Measurements from ENCODE around the gene CCDC146. TPM values are rescaled to one million over a fixed set of nuclear protein-coding genes. Genes with fewer than 3 reads are reported as not detected.

CCDC146 gene
- polyA plus RNA-seq, 3 donors, result 0.08 to 7.2 (median 0.40) TPM

DNA sequence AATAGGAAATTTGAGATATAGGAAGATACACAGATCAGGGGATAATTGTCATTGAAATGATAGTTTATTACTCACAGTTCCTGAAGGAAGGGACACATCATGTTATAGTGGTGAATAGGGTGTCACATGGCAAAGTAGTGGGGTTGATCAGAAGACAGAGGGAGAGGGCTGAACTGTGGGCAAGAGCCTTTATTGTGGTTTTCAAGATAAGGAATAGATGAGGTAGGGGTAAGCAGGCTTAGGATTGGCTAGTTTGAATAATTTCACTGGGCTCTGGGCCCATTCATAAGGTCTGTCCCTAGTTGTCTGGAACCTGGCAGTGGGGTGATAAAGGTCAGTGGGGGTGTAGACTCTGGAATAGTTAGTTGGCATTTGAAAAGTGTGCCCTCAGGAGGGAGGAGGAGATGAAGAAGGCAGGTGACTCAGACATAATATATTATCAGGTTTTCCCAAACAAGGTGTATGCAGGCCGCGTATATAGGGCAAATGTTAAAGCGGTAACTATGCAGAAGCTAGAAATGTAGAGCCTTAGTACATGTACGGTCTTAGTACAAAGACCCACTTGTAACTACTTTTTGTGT is 58.7 kb downstream of the CCDC146 start:
- peaks cover 0 to 2% (median 0%) of the 10 kb centered on the region in 3 donors for H3K27me3 Mint-ChIP-seq (ENCODE audit: low read depth in 3 of 3)
- H2AFZ ChIP-seq (ENCODE audit: insufficient read depth, low read depth, low read length, poor library complexity, severe bottlenecking), result no peak overlapping the region
- peaks cover 0 to 5% (median 3%) of the 10 kb centered on the region in 7 donors for H3K9me3 Mint-ChIP-seq
- H3K36me3 ChIP-seq (replicated peaks in 1 of 2; ENCODE audit: control insufficient read depth in 1 of 2, insufficient read depth in 2 of 2, low read length in 2 of 2), result no peaks in the 10 kb centered on the region
- no peaks in the 10 kb centered on the region for H3K79me2 ChIP-seq (ENCODE audit: insufficient read depth, low read length)
- WGBS (ENCODE audit: insufficient coverage), result no CpG with 5 or more reads among the region's 4 CpGs
- peaks cover 34 to 42% of the 10 kb centered on the region in 2 donors for H3K4me1 ChIP-seq (ENCODE audit: control insufficient read depth in 1 of 2, insufficient read depth in 2 of 2, low read length in 2 of 2)
- TF ChIP-seq, protein P1, sequence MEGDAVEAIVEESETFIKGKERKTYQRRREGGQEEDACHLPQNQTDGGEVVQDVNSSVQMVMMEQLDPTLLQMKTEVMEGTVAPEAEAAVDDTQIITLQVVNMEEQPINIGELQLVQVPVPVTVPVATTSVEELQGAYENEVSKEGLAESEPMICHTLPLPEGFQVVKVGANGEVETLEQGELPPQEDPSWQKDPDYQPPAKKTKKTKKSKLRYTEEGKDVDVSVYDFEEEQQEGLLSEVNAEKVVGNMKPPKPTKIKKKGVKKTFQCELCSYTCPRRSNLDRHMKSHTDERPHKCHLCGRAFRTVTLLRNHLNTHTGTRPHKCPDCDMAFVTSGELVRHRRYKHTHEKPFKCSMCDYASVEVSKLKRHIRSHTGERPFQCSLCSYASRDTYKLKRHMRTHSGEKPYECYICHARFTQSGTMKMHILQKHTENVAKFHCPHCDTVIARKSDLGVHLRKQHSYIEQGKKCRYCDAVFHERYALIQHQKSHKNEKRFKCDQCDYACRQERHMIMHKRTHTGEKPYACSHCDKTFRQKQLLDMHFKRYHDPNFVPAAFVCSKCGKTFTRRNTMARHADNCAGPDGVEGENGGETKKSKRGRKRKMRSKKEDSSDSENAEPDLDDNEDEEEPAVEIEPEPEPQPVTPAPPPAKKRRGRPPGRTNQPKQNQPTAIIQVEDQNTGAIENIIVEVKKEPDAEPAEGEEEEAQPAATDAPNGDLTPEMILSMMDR (IDR thresholded peaks at IDR 0.05), result no peak
- H4K20me1 ChIP-seq (ENCODE audit: insufficient read depth, low read length), result no peaks in the 10 kb centered on the region
- H3K36me3 Mint-ChIP-seq, result peaks cover 5% of the 10 kb centered on the region in 2 donors
- no peak for DNase-seq
- no peak overlapping the region for H3K27ac ChIP-seq (ENCODE audit: low read depth in 1 of 2, low read length in 2 of 2)
- no peak overlapping the region for H3K4me3 ChIP-seq (replicated peaks in 1 of 3; ENCODE audit: low read depth in 2 of 3, low read length in 3 of 3)
- H3K9ac ChIP-seq (ENCODE audit: insufficient read depth, low read length, poor library complexity, severe bottlenecking), result no peak overlapping the region
- peaks cover 39% of the 10 kb centered on the region for H3K4me1 Mint-ChIP-seq
- no peak overlapping the region for H3K27ac Mint-ChIP-seq
- H3K27me3 ChIP-seq (ENCODE audit: control insufficient read depth in 2 of 2, insufficient read depth in 2 of 2, low read length in 2 of 2), result no peaks in the 10 kb centered on the region
- H3K4me2 ChIP-seq (replicated peaks; ENCODE audit: extremely low read depth, low read length, poor library complexity, severe bottlenecking), result no peak overlapping the region
- H3K9me3 ChIP-seq (replicated peaks in 1 of 2; ENCODE audit: control insufficient read depth in 1 of 2, insufficient read depth in 1 of 2, low read length in 2 of 2), result no peaks in the 10 kb centered on the region
- no peak overlapping the region for H3K4me3 Mint-ChIP-seq
- intact Hi-C loops (cut with micrococcal nuclease), result no loop called here

DNA sequence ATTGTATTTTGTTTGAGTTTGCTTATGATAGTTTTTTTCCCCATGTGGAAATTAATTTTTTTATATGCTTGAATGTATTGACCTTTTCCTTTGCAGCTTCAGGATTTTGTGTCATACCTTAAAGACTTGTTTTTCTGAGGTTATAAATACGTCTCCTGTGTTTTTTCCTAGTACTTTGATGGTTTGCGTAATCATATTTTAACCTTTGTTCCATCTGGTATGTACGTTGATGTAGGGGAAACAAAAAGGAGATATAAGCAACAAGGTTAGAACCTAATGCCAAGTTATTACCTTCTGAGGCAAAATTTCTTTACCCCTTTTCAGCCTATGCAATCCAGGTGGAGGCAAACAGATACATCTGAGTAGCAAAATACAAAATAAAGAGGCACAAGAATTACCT is 59.3 kb downstream of the CCDC146 start:
- TF ChIP-seq, protein P1 (IDR thresholded peaks at IDR 0.05), result no peak
- intact Hi-C loops (cut with micrococcal nuclease), result no loop called here
- Histone ChIP-seq H3K4me3 (replicated peaks in 1 of 3; ENCODE audit: low read depth in 2 of 3, low read length in 3 of 3) (no peak overlapping the region), H3K4me2 (replicated peaks; ENCODE audit: extremely low read depth, low read length, poor library complexity, severe bottlenecking) (no peak overlapping the region), H4K20me1 (ENCODE audit: insufficient read depth, low read length) (no peaks in the 10 kb centered on the region), H2AFZ (ENCODE audit: insufficient read depth, low read depth, low read length, poor library complexity, severe bottlenecking) (no peak overlapping the region), H3K4me1 (ENCODE audit: control insufficient read depth in 1 of 2, insufficient read depth in 2 of 2, low read length in 2 of 2) (peaks cover 40 to 48% of the 10 kb centered on the region in 2 donors), H3K27me3 (ENCODE audit: control insufficient read depth in 2 of 2, insufficient read depth in 2 of 2, low read length in 2 of 2) (no peaks in the 10 kb centered on the region), H3K79me2 (ENCODE audit: insufficient read depth, low read length) (no peaks in the 10 kb centered on the region), H3K36me3 (replicated peaks in 1 of 2; ENCODE audit: control insufficient read depth in 1 of 2, insufficient read depth in 2 of 2, low read length in 2 of 2) (no peaks in the 10 kb centered on the region), H3K9ac (ENCODE audit: insufficient read depth, low read length, poor library complexity, severe bottlenecking) (no peak overlapping the region), H3K9me3 (replicated peaks in 1 of 2; ENCODE audit: control insufficient read depth in 1 of 2, insufficient read depth in 1 of 2, low read length in 2 of 2) (no peaks in the 10 kb centered on the region), H3K27ac (ENCODE audit: low read depth in 1 of 2, low read length in 2 of 2) (no peak overlapping the region)
- no CpG with 5 or more reads among the region's 3 CpGs for WGBS (ENCODE audit: insufficient coverage)
- DNase-seq, result no peak
- Mint-ChIP-seq H3K4me1 (peaks cover 43% of the 10 kb centered on the region), H3K4me3 (no peak overlapping the region), H3K36me3 (peaks cover 5% of the 10 kb centered on the region in 2 donors), H3K27me3 (ENCODE audit: low read depth in 3 of 3) (peaks cover 0 to 2% (median 0%) of the 10 kb centered on the region in 3 donors), H3K9me3 (peaks cover 0 to 5% (median 4%) of the 10 kb centered on the region in 7 donors), H3K27ac (no peak overlapping the region)
